Measurements from ENCODE around the gene VIPR2.

DNA sequence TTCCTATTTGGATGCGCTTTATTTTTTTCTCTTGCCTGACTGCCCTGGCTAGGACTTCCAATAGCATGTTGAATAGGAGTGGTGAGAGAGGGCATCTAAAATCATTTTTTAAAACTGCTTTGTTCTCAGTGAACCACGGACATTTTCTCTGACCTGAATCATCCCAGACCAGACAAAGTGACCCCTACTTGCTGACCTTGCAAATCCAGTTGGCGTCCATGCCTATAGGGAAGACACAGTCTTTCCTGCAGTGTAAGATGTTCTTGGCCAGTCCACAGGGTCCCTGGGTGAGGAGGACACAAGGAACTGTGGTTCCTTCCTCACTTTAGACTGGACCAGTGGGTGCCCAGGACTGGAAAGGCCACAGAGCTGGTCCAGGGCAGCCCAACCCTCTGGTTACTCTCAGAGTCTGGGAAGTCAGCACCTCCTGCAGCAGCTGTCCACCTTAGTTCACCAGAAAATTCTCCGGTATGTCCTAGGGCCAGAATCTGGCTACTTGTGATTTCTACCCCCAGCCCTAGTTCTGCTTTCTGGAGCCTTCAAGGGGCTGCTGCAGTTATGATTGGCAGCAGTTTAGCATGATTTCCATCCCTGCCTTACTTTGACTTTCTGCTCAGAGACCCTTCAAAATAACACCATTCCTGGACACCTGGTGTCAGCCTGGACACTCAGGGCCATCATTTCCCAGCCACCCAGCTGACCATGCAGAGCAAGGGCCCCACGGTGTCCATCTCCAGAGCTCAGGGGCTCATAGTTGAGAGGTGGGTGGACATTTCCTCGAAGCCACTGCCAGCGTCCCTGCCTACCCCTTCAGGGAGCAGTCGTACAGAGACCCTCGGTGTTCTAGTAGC, 19.3 kb downstream of the VIPR2 start:
- TF ChIP-seq, protein P1, sequence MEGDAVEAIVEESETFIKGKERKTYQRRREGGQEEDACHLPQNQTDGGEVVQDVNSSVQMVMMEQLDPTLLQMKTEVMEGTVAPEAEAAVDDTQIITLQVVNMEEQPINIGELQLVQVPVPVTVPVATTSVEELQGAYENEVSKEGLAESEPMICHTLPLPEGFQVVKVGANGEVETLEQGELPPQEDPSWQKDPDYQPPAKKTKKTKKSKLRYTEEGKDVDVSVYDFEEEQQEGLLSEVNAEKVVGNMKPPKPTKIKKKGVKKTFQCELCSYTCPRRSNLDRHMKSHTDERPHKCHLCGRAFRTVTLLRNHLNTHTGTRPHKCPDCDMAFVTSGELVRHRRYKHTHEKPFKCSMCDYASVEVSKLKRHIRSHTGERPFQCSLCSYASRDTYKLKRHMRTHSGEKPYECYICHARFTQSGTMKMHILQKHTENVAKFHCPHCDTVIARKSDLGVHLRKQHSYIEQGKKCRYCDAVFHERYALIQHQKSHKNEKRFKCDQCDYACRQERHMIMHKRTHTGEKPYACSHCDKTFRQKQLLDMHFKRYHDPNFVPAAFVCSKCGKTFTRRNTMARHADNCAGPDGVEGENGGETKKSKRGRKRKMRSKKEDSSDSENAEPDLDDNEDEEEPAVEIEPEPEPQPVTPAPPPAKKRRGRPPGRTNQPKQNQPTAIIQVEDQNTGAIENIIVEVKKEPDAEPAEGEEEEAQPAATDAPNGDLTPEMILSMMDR (conservative IDR thresholded peaks at IDR 0.05): no peak
- no peak for TF ChIP-seq EZH2 (IDR thresholded peaks at IDR 0.05; ENCODE audit: low read depth)
